ENCODE data around the gene FAM43A.

DNA sequence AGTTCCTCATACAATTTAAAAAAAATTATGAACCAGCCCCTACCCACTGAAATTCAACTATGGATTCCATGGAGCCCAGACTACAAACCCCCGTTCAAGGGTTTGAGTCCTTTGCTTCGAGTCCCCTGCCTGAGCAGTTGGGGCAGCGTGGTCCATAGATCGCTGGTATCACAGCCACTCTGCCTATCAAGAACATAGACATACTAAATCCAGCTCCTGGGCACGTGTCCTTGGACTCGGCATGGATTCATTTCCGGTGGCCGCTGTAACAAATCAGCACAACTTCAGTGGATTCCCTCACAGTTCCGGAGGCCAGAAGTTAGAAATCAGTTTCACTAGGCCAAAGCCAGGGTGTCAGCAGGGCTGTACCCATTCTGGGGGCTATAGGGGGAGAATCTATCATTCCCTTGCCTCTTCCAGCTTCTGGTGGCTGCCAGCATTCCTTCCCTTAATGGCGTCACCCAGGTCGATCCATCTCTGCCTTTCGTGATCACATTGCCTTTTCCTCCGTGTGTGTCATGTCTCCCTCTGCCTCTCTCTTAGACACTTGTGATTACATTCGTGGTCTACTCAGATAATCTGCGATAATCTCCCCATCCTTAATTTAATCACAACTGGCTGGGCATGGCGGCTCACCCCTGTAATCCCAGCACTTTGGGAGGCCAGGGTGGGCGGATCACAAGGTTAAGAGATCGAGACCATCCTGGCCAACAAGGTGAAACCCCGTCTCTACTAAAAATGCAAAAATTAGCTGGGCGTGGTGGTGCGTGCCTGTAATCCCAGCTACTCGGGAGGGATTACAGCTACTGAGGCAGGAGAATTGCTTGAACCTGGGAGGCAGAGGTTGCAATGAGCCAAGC is 47.9 kb upstream of the FAM43A start:
- TF ChIP-seq, protein P1, sequence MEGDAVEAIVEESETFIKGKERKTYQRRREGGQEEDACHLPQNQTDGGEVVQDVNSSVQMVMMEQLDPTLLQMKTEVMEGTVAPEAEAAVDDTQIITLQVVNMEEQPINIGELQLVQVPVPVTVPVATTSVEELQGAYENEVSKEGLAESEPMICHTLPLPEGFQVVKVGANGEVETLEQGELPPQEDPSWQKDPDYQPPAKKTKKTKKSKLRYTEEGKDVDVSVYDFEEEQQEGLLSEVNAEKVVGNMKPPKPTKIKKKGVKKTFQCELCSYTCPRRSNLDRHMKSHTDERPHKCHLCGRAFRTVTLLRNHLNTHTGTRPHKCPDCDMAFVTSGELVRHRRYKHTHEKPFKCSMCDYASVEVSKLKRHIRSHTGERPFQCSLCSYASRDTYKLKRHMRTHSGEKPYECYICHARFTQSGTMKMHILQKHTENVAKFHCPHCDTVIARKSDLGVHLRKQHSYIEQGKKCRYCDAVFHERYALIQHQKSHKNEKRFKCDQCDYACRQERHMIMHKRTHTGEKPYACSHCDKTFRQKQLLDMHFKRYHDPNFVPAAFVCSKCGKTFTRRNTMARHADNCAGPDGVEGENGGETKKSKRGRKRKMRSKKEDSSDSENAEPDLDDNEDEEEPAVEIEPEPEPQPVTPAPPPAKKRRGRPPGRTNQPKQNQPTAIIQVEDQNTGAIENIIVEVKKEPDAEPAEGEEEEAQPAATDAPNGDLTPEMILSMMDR (IDR thresholded peaks at IDR 0.05; ENCODE audit: low read depth, low read length, poor library complexity, severe bottlenecking), result no peak
- no peak for TF ChIP-seq EZH2phosphoT487 (IDR thresholded peaks at IDR 0.05; ENCODE audit: borderline replicate concordance, low read length)
